ENCODE results near the gene FANCI.

Gene FANCI

GRCh38 chr15:89307046-89307587 lies 63.3 kb downstream of the FANCI start:
- DNase-seq (ENCODE audit: low spot score): no peak

- DNase-seq (ENCODE audit: low spot score): no peak
Measured at GRCh38 chr15:89307791-89308190, 64.0 kb downstream of the FANCI start.

- DNase-seq (ENCODE audit: low spot score): no peak
Measured at GRCh38 chr15:89308236-89308635, 64.5 kb downstream of the FANCI start.

- DNase-seq (ENCODE audit: low spot score): no peak
Measured at GRCh38 chr15:89309993-89310392, 66.2 kb downstream of the FANCI start.

GRCh38 chr15:89315375-89315929 lies 71.7 kb downstream of the FANCI start:
- DNase-seq (ENCODE audit: low spot score): no peak

- DNase-seq (ENCODE audit: low spot score): no peak
Measured at GRCh38 chr15:89316504-89316903, 72.7 kb downstream of the FANCI start.

- DNase-seq (ENCODE audit: low spot score): no peak
Measured at GRCh38 chr15:89317186-89317720, 73.5 kb downstream of the FANCI start.

GRCh38 chr15:89319678-89320077 lies 75.9 kb downstream of the FANCI start:
- DNase-seq (ENCODE audit: low spot score): no peak

- no peak for DNase-seq (ENCODE audit: low spot score)
Measured at GRCh38 chr15:89320200-89320599, 76.4 kb downstream of the FANCI start.

GRCh38 chr15:89321521-89322410 lies 78.0 kb downstream of the FANCI start:
- DNase-seq (ENCODE audit: low spot score): no peak

- no peak for DNase-seq (ENCODE audit: low spot score)
Measured at GRCh38 chr15:89322822-89323221, 79.0 kb downstream of the FANCI start.

GRCh38 chr15:89323825-89324224 lies 80.0 kb downstream of the FANCI start:
- DNase-seq (ENCODE audit: low spot score): no peak

- DNase-seq (ENCODE audit: low spot score): no peak
Measured at GRCh38 chr15:89325039-89325803, 81.4 kb downstream of the FANCI start.

- no peak for DNase-seq (ENCODE audit: low spot score)
Measured at GRCh38 chr15:89326316-89326715, 82.5 kb downstream of the FANCI start.

- DNase-seq (ENCODE audit: low spot score): no peak
Measured at GRCh38 chr15:89327113-89327512, 83.3 kb downstream of the FANCI start.

- DNase-seq (ENCODE audit: low spot score): no peak
Measured at GRCh38 chr15:89328398-89329254, 84.8 kb downstream of the FANCI start.

- no peak for DNase-seq (ENCODE audit: low spot score)
Measured at GRCh38 chr15:89329329-89330084, 85.7 kb downstream of the FANCI start.

- no peak for DNase-seq (ENCODE audit: low spot score)
Measured at GRCh38 chr15:89330119-89330518, 86.3 kb downstream of the FANCI start.

- no peak for DNase-seq (ENCODE audit: low spot score)
Measured at GRCh38 chr15:89330881-89331595, 87.3 kb downstream of the FANCI start.

GRCh38 chr15:89332446-89332845 lies 88.7 kb downstream of the FANCI start:
- peak; percentile 74 for DNase-seq (ENCODE audit: low spot score)

Data from D341Med (cell line).